GM12878 (cell line): ENCODE data around the gene MRPL12. TPM values are rescaled to one million over a fixed set of nuclear protein-coding genes. Genes with fewer than 3 reads are reported as not detected.

ENCODE experiments used
- ATAC-seq: fragments of 200-7000 bp; cut with Tn5 transposase; 3 replicates; pipeline ENCODE4 v1.9.1; 2020; ENCODE audit warnings: mild to moderate bottlenecking, moderate library complexity
- BruUV-seq: library from RNA; stranded (reverse); fragments of 400-500 nt; replicated peaks from 2 replicates; lab custom pipeline; 2021; lab: Mats Ljungman, UMichigan
- CTCF ChIA-PET: fragments of 300-600 bp; sonication (Branson Sonifier 250); formaldehyde crosslinking; extraction: SDS; loops from one replicate; lab custom pipeline; 2021; ENCODE audit warnings: inconsistent platforms; lab: Yijun Ruan, JAX
- POLR2A ChIA-PET: fragments of 350-600 bp; formaldehyde crosslinking; extraction: SDS; loops from one replicate; lab custom pipeline; 2021; ENCODE audit warnings: inconsistent platforms; lab: Charles Lee
- RAD21 ChIA-PET: fragments of 300-600 bp; sonication (Branson Sonifier 250); formaldehyde crosslinking; loops from one replicate; lab custom pipeline; 2023; ENCODE audit warnings: antibody characterized with exemption; ENCODE audit not compliant: unreplicated experiment; lab: Charles Lee
- SMC1A ChIA-PET: fragments of 300-600 bp; sonication (Branson Sonifier 250); formaldehyde crosslinking; loops from one replicate; lab custom pipeline; 2023; ENCODE audit not compliant: unreplicated experiment, uncharacterized antibody; lab: Charles Lee
- DNase-seq: peaks from one replicate; pipeline ENCODE4 v3.0.0-alpha.2; 2011; ENCODE audit warnings: low read depth, low spot score
- FAIRE-seq: peaks from 3 replicates; lab custom pipeline; 2011; peaks lifted over from hg19 to GRCh38; lab: Jason Lieb, UNC
- H2AFZ ChIP-seq: 2 replicates; pipeline ENCODE4 v1.6.0; 2011; ENCODE audit warnings: low read depth, low read length, control low read depth; ENCODE audit not compliant: control insufficient read depth
- H3K27ac ChIP-seq: 2 replicates; pipeline ENCODE4 v1.5.1; 2011; ENCODE audit warnings: control low read depth; ENCODE audit not compliant: control insufficient read depth, insufficient read depth
- H3K27me3 ChIP-seq, 2 experiments: replicated peaks in 1 of 2; 2 replicates each; pipeline versions ENCODE4 v1.6.0 to v1.6.1; 2011; ENCODE audit warnings: low read length in 1 of 2; ENCODE audit not compliant: control insufficient read depth in 2 of 2, insufficient read depth in 2 of 2
- H3K36me3 ChIP-seq, 2 experiments: 2 replicates each; pipeline ENCODE4 v1.5.1; 2011; ENCODE audit warnings: low read length in 1 of 2; ENCODE audit not compliant: control insufficient read depth in 2 of 2, insufficient read depth in 2 of 2
- H3K4me1 ChIP-seq: 2 replicates; pipeline ENCODE4 v1.6.1; 2011; ENCODE audit warnings: mild to moderate bottlenecking, low read length, moderate library complexity, mixed read lengths; ENCODE audit not compliant: control insufficient read depth, insufficient read depth
- H3K4me2 ChIP-seq: 2 replicates; pipeline ENCODE4 v1.6.0; 2011; ENCODE audit warnings: control low read depth; ENCODE audit not compliant: control insufficient read depth, insufficient read depth
- H3K4me3 ChIP-seq: fragments of 200-600 bp; sonication (generic); 2 replicates; pipeline ENCODE4 v1.5.1; 2016
- H3K79me2 ChIP-seq: 2 replicates; pipeline ENCODE4 v1.6.0; 2011; ENCODE audit warnings: low read length; ENCODE audit not compliant: control insufficient read depth, insufficient read depth
- H3K9ac ChIP-seq: 2 replicates; pipeline ENCODE4 v1.8.0; 2011; ENCODE audit warnings: low read length, control low read depth, mixed read lengths; ENCODE audit not compliant: control insufficient read depth, insufficient read depth
- H3K9me3 ChIP-seq: replicated peaks from 3 replicates; pipeline ENCODE4 v1.5.1; 2011; ENCODE audit warnings: mild to moderate bottlenecking, low read length; ENCODE audit not compliant: control insufficient read depth, insufficient read depth
- H4K20me1 ChIP-seq: 2 replicates; pipeline ENCODE4 v1.6.0; 2011; ENCODE audit not compliant: control insufficient read depth, insufficient read depth
- JUNB ChIP-seq: IDR thresholded peaks from 2 replicates; pipeline ENCODE4 v1.6.1; 2016; ENCODE audit warnings: antibody characterized with exemption, mild to moderate bottlenecking
- KAT2A ChIP-seq: conservative IDR thresholded peaks from 2 replicates; pipeline ENCODE4 v1.6.1; 2011; ENCODE audit warnings: low read depth, low read length; ENCODE audit not compliant: control insufficient read depth
- LARP7 ChIP-seq: fragments of 450-650 bp; IDR thresholded peaks from 2 replicates; pipeline ENCODE4 v1.6.1; 2017; ENCODE audit warnings: mild to moderate bottlenecking
- NFYB ChIP-seq: IDR thresholded peaks from 2 replicates; pipeline ENCODE4 v1.6.1; 2011; ENCODE audit warnings: low read depth, mild to moderate bottlenecking, low read length, improper control_type of control experiment, moderate library complexity; ENCODE audit not compliant: insufficient read depth
- POLR2A ChIP-seq: IDR thresholded peaks from 2 replicates; pipeline ENCODE4 v1.6.1; 2011; ENCODE audit warnings: low read depth, mild to moderate bottlenecking, low read length
- SMAD1 ChIP-seq: fragments of 450-650 bp; IDR thresholded peaks from 2 replicates; pipeline ENCODE4 v1.6.1; 2018; ENCODE audit warnings: mild to moderate bottlenecking, low read depth; ENCODE audit not compliant: partially characterized antibody
- WGBS: methylation state at CpG from one replicate; pipeline ENCODE4 v1.1.6; 2016; ENCODE audit warnings: low lambda C conversion rate; ENCODE audit not compliant: insufficient replicate concordance, insufficient coverage; ENCODE audit errors: missing lambda C conversion rate; 5-methylcytosine and 5-hydroxymethylcytosine counted together
- in situ Hi-C: fragments of 300-500 bp; cut with MboI; formaldehyde crosslinking; loops from 9 replicates; pipeline ENCODE4 v1.14.3; 2018; ENCODE audit warnings: mixed read lengths
- intact Hi-C: fragments of 100-400 bp; cut with micrococcal nuclease; formaldehyde crosslinking; loops from one replicate; pipeline ENCODE4 v1.14.2; 2022; ENCODE audit not compliant: unreplicated experiment
- polyA plus RNA-seq, 11 experiments: library from polyadenylated mRNA; depleted of rRNA in 4 of 11; unstranded in 6 of 11; stranded (reverse) in 5 of 11; fragments of >200 nt; fragmentation: Nextera tagmentation in 4 of 11; fragmentation: Illumina TruSeq in 1 of 11; extraction: Ambion mirVana in 4 of 11; extraction: Trizol in 1 of 11; gene quantifications; 1 replicate in 1 of 11; 2 replicates in 10 of 11; pipeline versions ENCODE4 v1.2.1 to v1.2.3, GENCODE V29; 2011 to 2016; ENCODE audit warnings: inconsistent platforms in 2 of 11, missing spikeins in 2 of 11, low read depth in 1 of 11
- total RNA-seq, 4 experiments: library from RNA; depleted of rRNA in 3 of 4; stranded (reverse); fragments of >200 nt in 3 of 4; fragmentation: Illumina TruSeq in 1 of 4; extraction: Trizol in 1 of 4; gene quantifications; 2 replicates each; pipeline versions ENCODE4 v1.2.1 to v1.2.3, GENCODE V29; 2013 to 2021
- TF ChIP-seq, protein P1 (sequence below): fragments of 450-650 bp; IDR thresholded peaks from 2 replicates; pipeline ENCODE4 v1.6.1; 2017; ENCODE audit warnings: borderline replicate concordance

Gene MRPL12
- total and polyA plus RNA-seq, 10 of the 15 experiments (the other 5 are each of a cell fraction or from before 2014, with no cell fraction given), result 1.3 to 269 (median 117) TPM

GRCh38 chr17:81707725-81708646, 4.8 kb downstream of the MRPL12 start (continued):
- TF ChIP-seq, protein P1, sequence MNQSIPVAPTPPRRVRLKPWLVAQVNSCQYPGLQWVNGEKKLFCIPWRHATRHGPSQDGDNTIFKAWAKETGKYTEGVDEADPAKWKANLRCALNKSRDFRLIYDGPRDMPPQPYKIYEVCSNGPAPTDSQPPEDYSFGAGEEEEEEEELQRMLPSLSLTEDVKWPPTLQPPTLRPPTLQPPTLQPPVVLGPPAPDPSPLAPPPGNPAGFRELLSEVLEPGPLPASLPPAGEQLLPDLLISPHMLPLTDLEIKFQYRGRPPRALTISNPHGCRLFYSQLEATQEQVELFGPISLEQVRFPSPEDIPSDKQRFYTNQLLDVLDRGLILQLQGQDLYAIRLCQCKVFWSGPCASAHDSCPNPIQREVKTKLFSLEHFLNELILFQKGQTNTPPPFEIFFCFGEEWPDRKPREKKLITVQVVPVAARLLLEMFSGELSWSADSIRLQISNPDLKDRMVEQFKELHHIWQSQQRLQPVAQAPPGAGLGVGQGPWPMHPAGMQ, result no peak
- no peak for TF ChIP-seq SMAD1
- no peak for TF ChIP-seq NFYB
- no peak for TF ChIP-seq JUNB
- no peak for TF ChIP-seq LARP7

- Histone ChIP-seq H3K79me2 (peaks cover 35% of the 10 kb centered on the region), H3K27me3 (no peaks in the 10 kb centered on the region), H3K4me3 (no peak overlapping the region), H3K9me3 (no peaks in the 10 kb centered on the region), H3K4me1 (peaks cover 18% of the 10 kb centered on the region), H4K20me1 (no peaks in the 10 kb centered on the region), H3K36me3 (peaks cover 9 to 23% of the 10 kb centered on the region in 2 experiments)
- BruUV-seq, result no TSS peak
- POLR2A ChIA-PET, result interaction anchor here (0.6 kb wide), 1 partner anchor 245 kb away, joined by 6 read pairs; no protein-coding TSS in a partner anchor
- intact Hi-C loops, result no loop called here
- CTCF ChIA-PET, result no interaction called here
- no peak for FAIRE-seq
- no peak for TF ChIP-seq KAT2A
- TF ChIP-seq POLR2A, result 0 out of 2 replicates have a peak, but pooled peaks have one; percentile 6
- TF ChIP-seq, all 136 proteins: peak for 1
- Histone ChIP-seq H2AFZ (no peak overlapping the region), H3K9ac (no peak overlapping the region), H3K4me2 (no peak overlapping the region), H3K27ac (no peak overlapping the region)
- ATAC-seq (no peak), DNase-seq (no peak)
- ChIA-PET SMC1A (no interaction called here), RAD21 (no interaction called here)
- 94% methylated on average over 17 of the region's 17 CpGs for WGBS
- in situ Hi-C loops, result no loop called here
These were observed 5.6 kb downstream of the MRPL12 start for GRCh38 chr17:81708739-81709185.
